Measurements from ENCODE around the gene GNGT2.
"Not testable (repeated sequence)": the region's sequence is repeated elsewhere in the genome, so short reads cannot be mapped to it uniquely, and the experiment has no call there.

GNGT2 gene

GRCh38 chr17:49203796-49204195 is 6.6 kb downstream of the GNGT2 start:
- no peak for DNase-seq (ENCODE audit: low read depth in 2 of 2)

DNA sequence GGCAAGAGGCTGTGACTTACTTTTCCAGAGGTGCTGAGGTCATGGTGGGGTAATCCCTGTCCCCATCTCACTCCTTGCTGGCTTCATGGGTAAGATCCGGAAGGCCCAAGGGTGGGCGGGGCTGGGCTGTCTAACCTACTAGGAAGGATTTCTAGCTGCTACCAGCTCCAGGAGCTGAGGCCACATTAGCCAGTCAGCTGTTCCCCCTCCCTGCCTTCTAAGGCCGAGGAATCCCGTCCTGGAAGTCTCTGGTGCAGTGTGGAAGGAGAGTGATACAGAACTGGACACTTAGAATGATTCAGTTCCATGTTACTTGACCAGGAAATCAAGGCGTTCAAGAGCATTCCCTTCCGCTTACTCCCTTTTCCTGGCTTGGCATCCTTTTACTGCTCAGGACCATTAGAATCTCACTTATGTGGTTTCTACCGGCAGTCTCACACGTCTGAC is 8.9 kb downstream of the GNGT2 start:
- no peak for DNase-seq (ENCODE audit: low read depth in 2 of 2)

GRCh38 chr17:49200423-49201083 is 9.8 kb downstream of the GNGT2 start:
- no peak for DNase-seq (ENCODE audit: low read depth in 2 of 2)

DNA sequence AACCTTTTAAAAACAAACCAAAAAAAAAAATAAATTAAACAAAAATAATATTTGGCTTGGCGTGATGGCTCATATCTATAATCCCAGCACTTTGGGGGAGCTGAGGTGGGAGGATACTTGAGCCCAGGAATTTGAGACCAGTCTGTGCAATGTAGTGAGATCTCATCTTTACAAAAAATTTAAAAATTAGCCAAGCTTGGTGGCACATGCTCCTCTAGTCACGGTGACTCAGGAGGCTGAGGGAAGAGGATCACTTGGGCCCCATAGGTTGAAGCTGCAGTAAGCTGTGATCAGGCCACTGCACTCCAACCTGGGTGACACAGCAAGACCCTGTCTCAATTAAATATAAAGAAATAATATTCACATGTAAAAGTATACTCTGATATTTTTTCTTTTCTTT is 12.2 kb downstream of the GNGT2 start:
- DNase-seq (ENCODE audit: low read depth in 2 of 2), result no peak

DNA sequence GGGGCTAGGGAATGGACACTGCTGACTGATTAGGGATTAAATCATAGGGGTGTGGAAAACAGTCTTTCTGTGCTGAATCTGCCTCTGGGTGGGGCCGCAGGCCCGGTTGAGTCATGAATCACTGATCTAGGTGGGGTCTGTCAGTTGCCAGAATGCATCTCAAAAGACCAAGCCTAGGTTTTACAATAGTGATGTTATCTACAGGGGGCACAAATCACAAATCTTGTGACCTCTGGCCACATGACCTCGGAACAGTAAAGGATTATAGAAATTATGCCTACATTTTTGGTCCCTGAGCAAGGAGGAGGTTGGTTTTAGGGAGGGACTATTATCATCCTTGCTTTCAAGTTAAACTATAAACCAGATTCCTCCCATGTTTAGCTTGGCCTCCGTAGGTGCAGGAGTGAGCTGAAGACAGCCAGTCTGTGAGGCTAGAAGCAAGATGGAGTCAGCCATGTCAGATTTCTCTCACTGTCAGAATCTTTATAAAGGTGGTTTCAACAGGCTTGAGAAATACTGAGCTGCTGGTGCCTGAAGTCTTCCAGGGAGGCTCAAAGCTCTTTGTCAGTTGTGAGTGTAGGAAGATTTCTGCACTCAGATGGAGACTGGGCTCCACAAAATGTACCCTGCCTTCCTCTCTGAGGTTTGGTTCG is 12.9 kb downstream of the GNGT2 start:
- no peak for DNase-seq (ENCODE audit: low read depth in 2 of 2)

DNA sequence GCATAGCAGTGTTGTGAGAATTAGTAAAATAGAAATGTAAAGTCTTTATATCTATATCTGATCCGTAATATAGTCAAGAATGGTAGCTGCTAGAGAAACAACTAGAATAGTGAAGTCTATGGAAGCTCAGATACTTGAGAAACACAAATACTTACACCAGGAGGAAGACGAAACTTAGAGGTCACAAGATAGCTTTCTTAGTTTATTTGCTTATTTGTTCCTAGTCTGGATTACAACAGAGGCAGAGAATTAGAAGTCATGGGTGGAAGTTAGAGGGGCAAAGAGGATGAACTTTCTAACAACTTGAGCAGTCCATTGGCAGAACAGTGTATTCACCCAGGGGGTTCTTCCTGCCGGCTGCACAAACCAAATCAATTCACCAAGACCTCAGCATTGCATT is 13.9 kb downstream of the GNGT2 start:
- no peak for DNase-seq (ENCODE audit: low read depth in 2 of 2)

- no peak for DNase-seq (ENCODE audit: low read depth in 2 of 2)
These were observed 14.6 kb downstream of the GNGT2 start for GRCh38 chr17:49195751-49196150.

DNA sequence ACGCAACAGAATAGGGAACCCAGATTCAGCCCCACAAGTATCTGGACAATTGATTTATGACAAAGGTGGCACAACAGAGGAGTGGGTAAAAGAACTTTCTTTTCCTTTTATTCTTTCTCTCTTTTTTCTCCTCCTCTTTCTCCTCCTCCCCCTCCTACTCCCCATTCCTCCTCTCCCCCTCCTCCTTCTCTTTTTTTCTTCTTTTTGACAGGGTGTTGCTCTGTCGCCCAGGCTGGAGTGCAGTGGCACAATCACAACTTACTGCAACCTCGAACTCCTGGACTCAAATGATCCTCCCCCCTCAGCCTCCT is 16.1 kb downstream of the GNGT2 start:
- no peak for DNase-seq (ENCODE audit: low read depth in 2 of 2)

- DNase-seq (ENCODE audit: low read depth in 2 of 2), result no peak
These were observed 16.7 kb downstream of the GNGT2 start for GRCh38 chr17:49193513-49194296.

DNA sequence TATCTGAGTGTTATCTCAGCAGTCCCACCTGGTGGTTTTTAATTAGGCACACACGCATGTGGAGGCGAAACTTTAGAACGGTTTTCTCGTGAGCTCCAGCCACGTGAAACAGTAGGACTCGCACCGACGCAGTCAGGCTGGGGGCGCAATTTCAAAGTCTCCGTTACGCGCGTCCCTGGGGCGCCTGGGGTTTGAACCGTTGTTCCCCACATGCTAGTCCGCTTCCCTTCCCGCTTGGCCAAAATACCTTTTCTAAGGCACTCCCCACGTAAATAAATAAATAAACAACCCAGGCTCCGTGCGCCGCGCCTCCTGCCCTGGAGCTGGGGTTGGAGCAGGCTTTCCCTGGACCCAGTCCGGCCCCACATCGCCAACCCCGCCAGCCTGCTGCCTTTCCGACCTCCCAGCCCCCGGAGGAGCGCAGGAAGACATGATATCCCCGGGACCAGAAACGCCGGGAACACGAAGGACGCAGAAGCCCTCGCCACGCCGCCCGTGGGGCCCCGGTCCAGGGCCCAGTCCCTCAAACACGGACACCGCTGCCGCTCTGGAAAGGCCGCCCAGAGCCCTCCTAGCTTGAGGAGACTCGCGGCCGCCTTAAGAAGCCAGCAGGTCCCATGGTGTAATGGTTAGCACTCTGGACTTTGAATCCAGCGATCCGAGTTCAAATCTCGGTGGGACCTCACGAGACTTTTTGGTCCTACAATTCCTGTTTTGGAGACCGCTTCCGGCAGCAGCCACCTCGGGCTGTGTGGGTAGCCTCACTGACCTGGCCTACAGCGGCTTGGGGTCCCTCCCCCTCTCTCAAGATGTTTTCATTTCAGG is 18.2 kb downstream of the GNGT2 start:
- peak; percentile 62 to 64 for DNase-seq (ENCODE audit: low read depth in 2 of 2)

- no peak for DNase-seq (ENCODE audit: low read depth in 2 of 2)
These were observed 18.9 kb downstream of the GNGT2 start for GRCh38 chr17:49191409-49191916.

- no peak for DNase-seq (ENCODE audit: low read depth in 2 of 2)
These were observed 19.4 kb downstream of the GNGT2 start for GRCh38 chr17:49190932-49191331.

DNA sequence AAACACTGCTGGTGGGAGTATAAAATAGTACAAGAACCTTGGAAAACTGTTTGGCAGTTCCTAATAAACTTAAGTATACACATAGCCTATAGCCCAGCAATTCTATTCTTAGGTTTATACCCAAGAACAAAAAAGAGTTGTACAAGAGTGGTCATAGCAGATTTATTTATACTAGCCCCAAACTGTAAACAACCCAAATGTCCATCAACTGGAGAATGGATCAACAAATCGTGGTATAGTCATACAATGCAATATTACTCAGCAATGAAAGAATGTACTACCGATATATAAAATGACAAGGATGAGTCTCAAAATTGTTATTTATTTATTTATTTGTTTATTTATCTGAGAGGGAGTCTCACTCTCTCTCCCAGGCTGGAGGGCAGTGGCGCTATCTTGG is 23.1 kb downstream of the GNGT2 start:
- no peak for DNase-seq (ENCODE audit: low read depth in 2 of 2)

GRCh38 chr17:49185381-49185780 is 25.0 kb downstream of the GNGT2 start:
- not testable (repeated sequence) for DNase-seq (ENCODE audit: low read depth in 2 of 2)

DNA sequence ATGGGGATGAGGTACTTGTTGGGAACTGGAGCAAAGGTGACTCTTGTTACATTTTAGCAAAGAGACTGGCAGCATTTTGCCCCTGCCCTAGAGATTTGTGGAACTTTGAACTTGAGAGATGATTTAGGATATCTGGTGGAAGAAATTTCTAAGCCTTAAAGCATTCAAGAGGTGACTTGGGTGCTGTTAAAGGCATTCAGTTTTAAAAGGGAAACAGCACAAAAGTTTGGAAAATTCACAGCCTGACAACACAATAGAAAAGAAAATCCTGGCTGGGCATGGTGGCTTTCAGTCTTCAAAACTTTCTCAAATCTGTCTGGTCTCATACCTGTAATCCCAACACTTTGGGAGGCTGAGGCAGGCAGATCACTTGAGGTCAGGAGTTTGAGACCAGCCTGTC is 25.9 kb downstream of the GNGT2 start:
- DNase-seq (ENCODE audit: low read depth in 2 of 2), result not testable (repeated sequence)

DNA sequence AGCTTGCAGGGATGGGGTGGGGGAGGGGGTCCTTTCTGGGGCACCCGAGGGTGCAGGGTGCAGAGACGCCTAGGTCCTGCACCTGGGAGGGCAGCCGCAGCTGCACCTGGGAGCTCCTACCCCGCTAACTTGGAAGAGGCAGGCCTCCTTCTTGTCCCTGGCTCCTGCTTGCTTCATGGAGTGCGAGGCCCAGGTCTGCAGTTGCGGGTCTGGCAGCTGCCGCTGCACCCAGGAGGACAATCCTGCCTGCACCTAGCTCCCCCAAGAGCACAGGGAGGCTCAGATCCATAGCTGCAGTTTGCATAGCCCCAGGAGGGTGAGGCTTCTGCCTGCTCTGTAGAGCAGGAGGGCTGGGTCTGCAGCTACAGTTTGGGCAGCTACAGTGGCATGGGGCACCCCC is 26.6 kb downstream of the GNGT2 start:
- no peak for DNase-seq (ENCODE audit: low read depth in 2 of 2)

DNA sequence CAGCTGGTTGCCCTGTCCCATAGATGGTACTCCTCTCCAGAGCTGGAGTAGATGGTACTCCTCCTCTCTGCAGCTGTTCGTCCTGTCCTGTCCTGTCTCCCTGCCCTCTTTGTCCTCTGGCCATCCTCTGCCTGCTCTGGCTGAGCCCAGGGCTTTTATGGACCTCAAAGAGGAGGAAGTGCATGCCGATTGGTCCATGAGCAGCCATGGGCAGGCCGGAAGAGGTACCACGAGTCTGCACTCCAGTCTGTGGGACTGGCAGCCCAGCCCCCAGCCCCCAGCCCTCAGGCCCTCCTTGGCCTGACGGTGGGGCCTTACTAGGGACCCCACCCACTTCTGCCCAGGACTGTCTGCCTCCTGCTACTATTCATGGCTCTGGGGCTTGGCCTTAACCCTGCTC is 27.0 kb downstream of the GNGT2 start:
- DNase-seq (ENCODE audit: low read depth in 2 of 2), result no peak

DNA sequence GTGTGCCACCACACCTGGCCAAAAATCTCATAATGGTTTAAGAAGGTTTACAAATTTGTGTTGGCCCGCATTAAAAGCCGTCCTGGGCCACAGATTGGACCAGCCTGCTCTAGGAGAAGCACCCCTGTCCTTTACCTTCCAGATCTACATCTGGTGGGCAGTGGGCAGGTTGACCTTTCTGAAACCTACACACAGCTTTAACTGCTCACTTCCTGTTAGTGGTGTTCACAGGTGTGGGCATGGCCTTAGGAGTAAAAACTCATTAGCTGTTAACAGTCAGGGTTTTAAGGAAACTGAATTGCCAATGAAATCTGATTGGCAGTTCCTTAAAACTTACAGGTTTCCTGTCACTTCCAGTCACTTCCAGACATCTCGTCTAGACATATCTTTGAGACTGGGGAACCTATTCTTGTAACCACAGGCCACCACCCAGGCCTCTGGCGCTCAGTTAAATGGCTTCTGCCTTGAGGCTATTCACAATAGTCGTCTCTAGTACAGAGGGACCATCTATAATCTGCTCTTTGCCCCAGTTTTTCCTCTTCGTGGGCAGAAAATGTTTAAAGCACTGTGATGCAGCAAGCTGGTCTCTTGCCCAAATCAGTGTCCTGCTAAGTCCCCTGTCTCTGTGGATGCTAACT is 29.3 kb downstream of the GNGT2 start:
- DNase-seq (ENCODE audit: low read depth in 2 of 2), result no peak

GRCh38 chr17:49180303-49180702 is 30.1 kb downstream of the GNGT2 start:
- DNase-seq (ENCODE audit: low read depth in 2 of 2), result peak in 1 of 2 donors; percentile 24

DNA sequence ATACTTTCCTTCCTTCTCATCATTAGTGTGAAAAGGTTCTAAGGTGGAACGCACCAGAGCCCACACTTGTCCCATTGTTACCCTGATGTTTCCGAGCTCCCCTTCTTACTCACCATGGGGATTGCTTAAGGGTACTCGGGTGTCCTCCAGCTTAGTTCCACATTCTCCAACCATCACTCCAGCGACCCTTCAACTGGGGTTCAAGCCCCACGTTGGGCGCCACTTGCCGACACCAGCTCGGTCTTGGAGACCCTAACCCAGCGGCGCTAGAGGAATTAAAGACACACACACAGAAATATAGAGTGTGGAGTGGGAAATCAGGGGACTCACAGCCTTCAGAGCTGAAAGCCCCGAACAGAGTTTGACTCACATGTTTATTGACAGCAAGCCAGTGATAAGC is 34.4 kb downstream of the GNGT2 start:
- not testable (repeated sequence) for DNase-seq (ENCODE audit: low read depth in 2 of 2)

DNA sequence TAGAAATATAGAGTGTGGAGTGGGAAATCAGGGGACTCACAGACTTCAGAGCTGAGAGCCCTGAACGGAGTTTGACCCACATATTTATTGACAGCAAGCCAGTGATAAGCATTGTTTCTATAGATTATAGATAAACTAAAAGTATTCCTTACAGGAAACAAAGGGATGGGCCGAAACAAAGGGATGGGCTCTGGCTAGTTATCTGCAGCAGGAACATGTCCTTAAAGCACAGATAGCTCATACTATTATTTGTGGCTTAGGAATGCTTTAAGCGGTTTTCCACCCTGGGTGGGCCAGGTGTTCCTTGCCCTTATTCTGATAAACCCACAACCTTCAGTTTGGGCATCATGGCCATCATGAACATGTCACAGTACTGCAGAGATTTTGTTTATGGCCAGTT is 39.7 kb downstream of the GNGT2 start:
- DNase-seq (ENCODE audit: low read depth in 2 of 2), result not testable (repeated sequence)

All from stimulated activated CD8-positive, alpha-beta memory T cell treated with anti-CD3 and anti-CD28 coated beads, Interleukin-15, amount 100 ng/mL, for 48 hours (primary cell).